ENCODE results near the gene PDE10A. TPM values are rescaled to one million over a fixed set of nuclear protein-coding genes. Genes with fewer than 3 reads are reported as not detected.

Gene PDE10A
- total and polyA plus RNA-seq, 2 of the 8 experiments (the other 6 are each of a cell fraction or from before 2014, with no cell fraction given) = 1.1 to 2.4 TPM

- POLR2A ChIA-PET (ENCODE audit: partially characterized antibody) = interaction anchor here (0.8 kb wide), 1 partner anchor 33 kb away, joined by 3 read pairs; no protein-coding TSS in a partner anchor
- no peak for FAIRE-seq
- CTCF ChIA-PET (ENCODE audit: partially characterized antibody) = interaction anchor here (0.6 to 1.2 kb wide), 4 partner anchors 21 to 459 kb away, joined by 3 to 4 read pairs (median 3); no protein-coding TSS in a partner anchor
These were observed 34.1 kb downstream of the PDE10A start for GRCh38 chr6:165628955-165629354.

More at GRCh38 chr6:165628955-165629354, 34.1 kb downstream of the PDE10A start:
- H4K91ac ChIP-seq (replicated peaks; ENCODE audit: insufficient read length, low read length) = no peak overlapping the region
- WGBS, 2 experiments (ENCODE audit: extremely low coverage in 1 of 2, insufficient coverage in 1 of 2, insufficient read length in 1 of 2, insufficient replicate concordance in 2 of 2, low coverage in 1 of 2, low lambda C conversion rate in 2 of 2, missing lambda C conversion rate in 1 of 2) = 87 to 100% methylated on average over 1 to 4 of the region's 4 CpGs
- no peak overlapping the region for H3K56ac ChIP-seq (replicated peaks; ENCODE audit: insufficient read length, low read depth, low read length)
- no peak overlapping the region for H3K4ac ChIP-seq (replicated peaks; ENCODE audit: insufficient read length, low read depth, low read length)
- no peak overlapping the region for H2BK20ac ChIP-seq (ENCODE audit: low read length)
- H3K23ac ChIP-seq (ENCODE audit: insufficient read length) = no peak overlapping the region
- no peaks in the 10 kb centered on the region for H3K36me3 ChIP-seq (ENCODE audit: control insufficient read depth in 2 of 4, insufficient read depth in 4 of 4, low read length in 3 of 4)
- H4K20me1 ChIP-seq (replicated peaks in 1 of 2; ENCODE audit: control insufficient read depth in 1 of 2, insufficient read depth in 2 of 2, low read length in 2 of 2) = no peaks in the 10 kb centered on the region
- H3K14ac ChIP-seq (ENCODE audit: insufficient read length) = no peak overlapping the region
- H2AK5ac ChIP-seq (ENCODE audit: low read depth, low read length) = no peak overlapping the region
- no peak overlapping the region for H3K9ac ChIP-seq (replicated peaks in 1 of 4; ENCODE audit: extremely low read depth in 1 of 4, low read depth in 3 of 4, low read length in 3 of 4)
- H3K27ac ChIP-seq (ENCODE audit: low read depth, low read length) = no peak overlapping the region
- H3K4me1 ChIP-seq (replicated peaks in 1 of 4; ENCODE audit: control insufficient read depth in 3 of 4, insufficient read depth in 4 of 4, low read length in 3 of 4) = peaks cover 0 to 4% (median under 1%) of the 10 kb centered on the region in 4 experiments; a peak in 1 of 7 replicates
- H2BK15ac ChIP-seq (ENCODE audit: low read length) = no peak overlapping the region
- H3K79me2 ChIP-seq (ENCODE audit: control insufficient read depth in 1 of 2, insufficient read depth in 2 of 2, low read length in 2 of 2) = no peaks in the 10 kb centered on the region
- H3K23me2 ChIP-seq (ENCODE audit: low read depth, low read length) = no peaks in the 10 kb centered on the region
- no peak overlapping the region for H3K4me2 ChIP-seq (ENCODE audit: insufficient read depth in 1 of 2, low read depth in 2 of 2, low read length in 2 of 2)
- H3K18ac ChIP-seq (ENCODE audit: extremely low read depth, low read length) = no peak overlapping the region
- no peak for TF ChIP-seq NRF1 (IDR thresholded peaks at IDR 0.05; ENCODE audit: low read depth, low read length)
- no peak overlapping the region for H3K4me3 ChIP-seq (ENCODE audit: extremely low read depth in 1 of 4, insufficient read depth in 2 of 4, low read depth in 3 of 4, low read length in 4 of 4)
- H2AFZ ChIP-seq (ENCODE audit: low read length) = no peak overlapping the region
- no peak for DNase-seq (ENCODE audit: low read depth in 1 of 2, low spot score in 2 of 2)
- H3K9me3 ChIP-seq (ENCODE audit: insufficient read depth in 2 of 2, low read depth in 1 of 2, low read length in 1 of 2) = no peaks in the 10 kb centered on the region
- no peaks in the 10 kb centered on the region for H3K27me3 ChIP-seq (replicated peaks in 1 of 4; ENCODE audit: control insufficient read depth in 3 of 4, extremely low read depth in 1 of 4, insufficient read depth in 3 of 4, low read length in 3 of 4)
- no peak overlapping the region for H2BK120ac ChIP-seq (replicated peaks; ENCODE audit: low read depth, low read length)
- H4K8ac ChIP-seq (ENCODE audit: extremely low read depth, insufficient read depth, low read length) = no peak overlapping the region
- H4K5ac ChIP-seq (ENCODE audit: insufficient read length, low read depth, low read length) = no peak overlapping the region
- no peak overlapping the region for H2BK12ac ChIP-seq (ENCODE audit: low read depth, low read length)
- no peaks in the 10 kb centered on the region for H3K79me1 ChIP-seq (ENCODE audit: low read depth, low read length)
- no peak overlapping the region for H2BK5ac ChIP-seq (ENCODE audit: low read depth, low read length)
